ENCODE results near the gene MORN5. TPM values are rescaled to one million over a fixed set of nuclear protein-coding genes. Genes with fewer than 3 reads are reported as not detected.
A peak's percentile ranks its signal among the peaks of the same experiment; 100 is the strongest.

MORN5 gene
- total RNA-seq, 1 donor = 0.36 TPM

- Histone ChIP-seq H3K79me2 (ENCODE audit: insufficient read depth, low read length) (no peaks in the 10 kb centered on the region), H3K4me3 (ENCODE audit: insufficient read depth, low read length) (no peak overlapping the region), H3K9me3 (ENCODE audit: low read depth, low read length) (no peaks in the 10 kb centered on the region), H4K20me1 (ENCODE audit: insufficient read depth, low read length) (no peaks in the 10 kb centered on the region), H2AFZ (ENCODE audit: low read length) (no peak overlapping the region), H3K36me3 (ENCODE audit: insufficient read depth, low read length) (no peaks in the 10 kb centered on the region), H3K27me3 (ENCODE audit: insufficient read depth, low read length) (no peaks in the 10 kb centered on the region), H3K4me2 (ENCODE audit: insufficient read depth, low read length) (no peak overlapping the region), H3K4me1 (ENCODE audit: insufficient read depth, low read length) (peaks cover 13% of the 10 kb centered on the region), H3K27ac (ENCODE audit: low read depth, low read length) (no peak overlapping the region)
- peak; percentile 97 for TF ChIP-seq CTCF (IDR thresholded peaks at IDR 0.05; ENCODE audit: extremely low read depth, low read depth, low read length)
- DNase-seq (ENCODE audit: insufficient read length, low spot score, missing footprints) = peak; percentile 99
Measured at GRCh38 chr9:122125158-122125508, 34.6 kb upstream of the MORN5 start.

GRCh38 chr9:122125509-122126330 is 34.0 kb upstream of the MORN5 start:
- H3K27me3 ChIP-seq (ENCODE audit: insufficient read depth, low read length) = no peaks in the 10 kb centered on the region
- peak overlapping the region; percentile 71 for H3K4me3 ChIP-seq (ENCODE audit: insufficient read depth, low read length)
- no peaks in the 10 kb centered on the region for H3K36me3 ChIP-seq (ENCODE audit: insufficient read depth, low read length)
- peak overlapping the region; percentile 93 for H3K4me2 ChIP-seq (ENCODE audit: insufficient read depth, low read length)
- H3K4me1 ChIP-seq (ENCODE audit: insufficient read depth, low read length) = peaks cover 13% of the 10 kb centered on the region
- no peaks in the 10 kb centered on the region for H4K20me1 ChIP-seq (ENCODE audit: insufficient read depth, low read length)
- peak; percentile 3 for TF ChIP-seq CTCF (IDR thresholded peaks at IDR 0.05; ENCODE audit: extremely low read depth, low read depth, low read length)
- peak; percentile 90 for DNase-seq (ENCODE audit: insufficient read length, low spot score, missing footprints)
- no peak overlapping the region for H3K27ac ChIP-seq (ENCODE audit: low read depth, low read length)
- H3K9me3 ChIP-seq (ENCODE audit: low read depth, low read length) = no peaks in the 10 kb centered on the region
- H2AFZ ChIP-seq (ENCODE audit: low read length) = peak overlapping the region; percentile 93
- H3K79me2 ChIP-seq (ENCODE audit: insufficient read depth, low read length) = no peaks in the 10 kb centered on the region

- Histone ChIP-seq H2AFZ (ENCODE audit: low read length) (peak overlapping the region; percentile 93), H3K4me3 (ENCODE audit: insufficient read depth, low read length) (peak overlapping the region; percentile 71)
Measured at GRCh38 chr9:122126331-122127261, 33.1 kb upstream of the MORN5 start.

More at GRCh38 chr9:122126331-122127261, 33.1 kb upstream of the MORN5 start:
- no peaks in the 10 kb centered on the region for H3K9me3 ChIP-seq (ENCODE audit: low read depth, low read length)
- H3K27ac ChIP-seq (ENCODE audit: low read depth, low read length) = no peak overlapping the region
- H3K79me2 ChIP-seq (ENCODE audit: insufficient read depth, low read length) = no peaks in the 10 kb centered on the region
- peaks cover under 1% of the 10 kb centered on the region for H3K27me3 ChIP-seq (ENCODE audit: insufficient read depth, low read length)
- DNase-seq (ENCODE audit: insufficient read length, low spot score, missing footprints) = peak; percentile 95
- H3K36me3 ChIP-seq (ENCODE audit: insufficient read depth, low read length) = no peaks in the 10 kb centered on the region
- peak overlapping the region; percentile 93 for H3K4me2 ChIP-seq (ENCODE audit: insufficient read depth, low read length)
- no peak for TF ChIP-seq CTCF (IDR thresholded peaks at IDR 0.05; ENCODE audit: extremely low read depth, low read depth, low read length)
- no peaks in the 10 kb centered on the region for H4K20me1 ChIP-seq (ENCODE audit: insufficient read depth, low read length)
- peaks cover 13% of the 10 kb centered on the region for H3K4me1 ChIP-seq (ENCODE audit: insufficient read depth, low read length)
